ENCODE results near the gene CILP2. TPM values are rescaled to one million over a fixed set of nuclear protein-coding genes. Genes with fewer than 3 reads are reported as not detected.

The CILP2 gene
- total RNA-seq, 1 donor from 2014 or later = 2.4 TPM

DNA sequence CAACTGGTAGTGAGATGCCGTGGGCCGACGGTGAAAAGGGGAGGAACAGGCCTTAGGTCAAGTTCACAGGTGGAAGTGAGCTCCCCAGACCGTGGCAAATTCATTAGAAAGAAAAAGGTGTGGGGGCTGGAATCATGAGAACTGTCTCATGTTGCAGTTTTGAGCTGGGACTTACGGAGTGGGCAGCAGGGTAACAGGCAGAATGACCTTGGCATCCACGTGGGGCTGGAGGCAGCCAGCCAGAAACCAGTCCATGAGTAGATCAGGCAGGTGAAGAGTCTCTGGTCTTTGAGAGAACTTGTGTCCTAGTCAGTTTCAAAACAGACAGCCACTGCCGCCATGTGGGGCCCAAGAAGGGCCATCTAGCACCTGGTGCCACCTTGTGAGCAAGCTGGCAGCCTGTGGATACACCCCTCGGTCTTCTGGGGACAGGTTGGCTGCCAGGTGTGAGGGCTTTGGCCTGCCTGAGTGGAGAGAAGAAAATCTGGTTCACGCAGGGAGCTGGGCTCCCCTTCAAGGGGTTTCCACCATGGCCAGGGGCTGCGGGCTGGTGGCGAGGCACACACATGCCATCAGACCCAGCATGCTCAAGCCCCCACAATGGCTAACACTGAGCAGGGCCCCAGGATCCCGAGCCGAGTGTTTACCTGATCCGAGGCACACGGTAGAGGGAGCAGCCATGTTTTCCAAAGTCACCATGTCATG lies 46.6 kb upstream of the CILP2 start:
- no peaks in the 10 kb centered on the region for H3K27me3 Mint-ChIP-seq
- no peak for DNase-seq (ENCODE audit: low spot score, unreplicated experiment)
- peaks cover 6% of the 10 kb centered on the region for H3K36me3 Mint-ChIP-seq (ENCODE audit: insufficient read depth)
- H3K27ac Mint-ChIP-seq = no peak overlapping the region
- H3K9me3 Mint-ChIP-seq (ENCODE audit: low read depth) = no peaks in the 10 kb centered on the region
- TF ChIP-seq, protein P1, sequence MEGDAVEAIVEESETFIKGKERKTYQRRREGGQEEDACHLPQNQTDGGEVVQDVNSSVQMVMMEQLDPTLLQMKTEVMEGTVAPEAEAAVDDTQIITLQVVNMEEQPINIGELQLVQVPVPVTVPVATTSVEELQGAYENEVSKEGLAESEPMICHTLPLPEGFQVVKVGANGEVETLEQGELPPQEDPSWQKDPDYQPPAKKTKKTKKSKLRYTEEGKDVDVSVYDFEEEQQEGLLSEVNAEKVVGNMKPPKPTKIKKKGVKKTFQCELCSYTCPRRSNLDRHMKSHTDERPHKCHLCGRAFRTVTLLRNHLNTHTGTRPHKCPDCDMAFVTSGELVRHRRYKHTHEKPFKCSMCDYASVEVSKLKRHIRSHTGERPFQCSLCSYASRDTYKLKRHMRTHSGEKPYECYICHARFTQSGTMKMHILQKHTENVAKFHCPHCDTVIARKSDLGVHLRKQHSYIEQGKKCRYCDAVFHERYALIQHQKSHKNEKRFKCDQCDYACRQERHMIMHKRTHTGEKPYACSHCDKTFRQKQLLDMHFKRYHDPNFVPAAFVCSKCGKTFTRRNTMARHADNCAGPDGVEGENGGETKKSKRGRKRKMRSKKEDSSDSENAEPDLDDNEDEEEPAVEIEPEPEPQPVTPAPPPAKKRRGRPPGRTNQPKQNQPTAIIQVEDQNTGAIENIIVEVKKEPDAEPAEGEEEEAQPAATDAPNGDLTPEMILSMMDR (IDR thresholded peaks at IDR 0.05; ENCODE audit: unreplicated experiment) = no peak
- H3K4me3 Mint-ChIP-seq (ENCODE audit: low read depth) = no peak overlapping the region
- peaks cover 31% of the 10 kb centered on the region for H3K4me1 Mint-ChIP-seq (ENCODE audit: low read depth)

DNA sequence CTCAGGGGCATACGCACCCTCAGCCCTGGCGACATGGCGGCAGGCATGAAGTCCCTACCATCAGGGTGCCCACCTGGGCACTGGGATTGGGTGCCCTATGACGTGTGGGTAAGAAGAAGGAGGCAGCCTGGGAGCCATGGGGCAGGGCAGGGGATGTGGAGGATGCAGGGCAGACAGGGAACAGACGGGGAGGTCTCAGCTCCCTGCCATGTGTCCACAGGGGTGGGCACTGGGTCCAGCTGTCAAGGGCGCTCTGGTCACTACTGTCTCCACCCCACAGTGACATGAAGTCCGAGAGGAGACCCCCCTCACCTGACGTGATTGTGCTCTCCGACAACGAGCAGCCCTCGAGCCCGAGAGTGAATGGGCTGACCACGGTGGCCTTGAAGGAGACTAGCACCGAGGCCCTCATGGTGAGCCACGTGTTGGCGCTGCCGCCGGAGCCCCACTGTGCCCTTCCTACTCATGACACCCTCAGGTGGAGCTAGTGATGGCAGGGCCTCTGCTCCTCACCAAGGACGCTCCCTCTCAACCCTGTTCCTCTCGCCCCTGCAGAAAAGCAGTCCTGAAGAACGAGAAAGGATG lies 45.9 kb upstream of the CILP2 start:
- Mint-ChIP-seq H3K27ac (no peak overlapping the region), H3K4me1 (ENCODE audit: low read depth) (peaks cover 28% of the 10 kb centered on the region), H3K36me3 (ENCODE audit: insufficient read depth) (peaks cover 8% of the 10 kb centered on the region), H3K4me3 (ENCODE audit: low read depth) (no peak overlapping the region), H3K9me3 (ENCODE audit: low read depth) (no peaks in the 10 kb centered on the region), H3K27me3 (no peaks in the 10 kb centered on the region)
- TF ChIP-seq, protein P1 (IDR thresholded peaks at IDR 0.05; ENCODE audit: unreplicated experiment) = no peak
- DNase-seq (ENCODE audit: low spot score, unreplicated experiment) = no peak

DNA sequence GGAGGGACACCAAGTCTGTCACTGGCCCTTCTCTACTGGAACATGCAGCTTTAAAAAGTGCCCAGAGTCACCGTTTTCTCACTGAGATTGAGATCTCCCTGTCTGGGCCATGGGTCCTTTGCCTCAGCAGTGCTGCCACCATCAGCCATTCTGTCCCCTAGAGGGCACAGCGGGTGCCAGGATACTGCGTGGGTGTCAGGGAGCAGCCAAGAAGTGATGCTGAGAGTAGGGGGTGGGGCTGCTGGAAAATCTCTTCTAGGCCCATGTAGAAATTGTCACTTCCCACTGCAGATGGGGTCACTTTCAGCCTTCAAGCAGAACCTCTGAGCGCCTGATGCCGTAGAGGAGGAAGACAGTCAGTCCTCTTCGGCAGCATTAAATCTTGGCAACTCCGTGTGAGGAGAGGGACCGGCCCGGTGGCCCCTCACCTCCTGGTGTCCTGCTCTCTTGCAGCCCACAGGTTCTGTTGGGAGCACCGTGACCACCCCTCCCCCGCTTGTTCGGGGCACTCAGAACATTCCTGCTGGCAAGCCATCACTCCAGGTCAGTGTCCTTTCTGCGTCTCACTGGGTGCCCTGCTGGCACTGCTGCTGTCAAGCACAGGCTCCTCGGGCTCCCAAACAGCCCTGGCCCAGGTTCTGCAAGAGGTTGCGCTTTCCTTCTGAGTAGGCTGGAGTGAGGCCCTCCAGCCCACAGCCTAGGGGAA lies 44.1 kb upstream of the CILP2 start:
- H3K4me1 Mint-ChIP-seq (ENCODE audit: low read depth) = peaks cover 12% of the 10 kb centered on the region

DNA sequence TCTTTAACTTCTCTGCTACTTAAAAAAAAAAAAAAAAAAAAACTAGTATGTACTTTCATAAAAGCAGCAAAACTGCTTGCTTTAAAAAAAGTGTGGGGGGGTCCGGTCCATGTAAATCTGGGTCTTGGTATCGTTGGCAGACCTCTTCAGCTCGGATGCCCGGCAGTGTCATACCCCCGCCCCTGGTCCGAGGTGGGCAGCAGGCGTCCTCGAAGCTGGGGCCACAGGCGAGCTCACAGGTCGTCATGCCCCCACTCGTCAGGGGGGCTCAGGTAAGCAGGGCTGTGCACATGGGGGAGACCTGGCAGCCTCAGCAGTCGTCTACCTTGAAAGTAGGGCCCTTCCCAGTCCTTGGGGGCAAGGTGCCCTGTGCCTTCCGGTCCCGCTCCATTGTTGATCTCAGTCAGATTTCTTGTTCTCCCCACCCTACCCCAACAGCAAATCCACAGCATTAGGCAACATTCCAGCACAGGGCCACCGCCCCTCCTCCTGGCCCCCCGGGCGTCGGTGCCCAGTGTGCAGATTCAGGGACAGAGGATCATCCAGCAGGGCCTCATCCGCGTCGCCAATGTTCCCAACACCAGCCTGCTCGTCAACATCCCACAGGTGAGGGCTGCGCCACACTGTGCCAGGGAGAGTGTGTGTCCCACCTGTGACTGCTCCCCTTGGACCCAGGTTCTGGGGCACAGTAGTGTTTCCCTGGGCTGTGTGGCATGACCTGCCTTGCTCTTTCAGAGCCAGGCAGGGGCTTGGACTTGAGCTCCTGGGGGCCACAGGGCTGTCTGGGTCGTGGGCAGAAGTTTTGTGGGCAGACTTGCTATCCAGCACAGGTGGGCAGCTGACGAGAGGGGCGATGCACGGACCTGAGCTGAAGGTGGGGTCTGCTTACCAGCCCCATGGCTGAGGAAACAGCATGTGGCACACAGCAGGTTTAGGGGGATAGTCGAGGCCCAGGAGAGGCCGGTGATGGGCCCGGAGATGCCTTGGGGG lies 42.2 kb upstream of the CILP2 start:
- no peak for DNase-seq (ENCODE audit: low spot score, unreplicated experiment)
- TF ChIP-seq, protein P1 (IDR thresholded peaks at IDR 0.05; ENCODE audit: unreplicated experiment) = no peak
- Mint-ChIP-seq H3K27ac (no peak overlapping the region), H3K4me1 (ENCODE audit: low read depth) (no peaks in the 10 kb centered on the region), H3K36me3 (ENCODE audit: insufficient read depth) (peaks cover 8% of the 10 kb centered on the region), H3K9me3 (ENCODE audit: low read depth) (no peaks in the 10 kb centered on the region), H3K4me3 (ENCODE audit: low read depth) (no peak overlapping the region), H3K27me3 (no peaks in the 10 kb centered on the region)

More for the DNA sequence above, 44.1 kb upstream of the CILP2 start:
- H3K9me3 Mint-ChIP-seq (ENCODE audit: low read depth) = no peaks in the 10 kb centered on the region
- H3K27me3 Mint-ChIP-seq = no peaks in the 10 kb centered on the region
- H3K36me3 Mint-ChIP-seq (ENCODE audit: insufficient read depth) = peaks cover 8% of the 10 kb centered on the region
- H3K27ac Mint-ChIP-seq = no peak overlapping the region
- TF ChIP-seq, protein P1 (IDR thresholded peaks at IDR 0.05; ENCODE audit: unreplicated experiment) = no peak
- no peak for DNase-seq (ENCODE audit: low spot score, unreplicated experiment)
- no peak overlapping the region for H3K4me3 Mint-ChIP-seq (ENCODE audit: low read depth)
